ENCODE results near the gene CLUH.

GRCh38 chr17:2718150-2718938, 6.8 kb upstream of the CLUH start:
- TF ChIP-seq CTCF (optimal IDR thresholded peaks at IDR 0.05 in 1 of 3, IDR thresholded peaks at IDR 0.05 in 1 of 3, conservative IDR thresholded peaks at IDR 0.05 in 1 of 3; ENCODE audit: extremely low read depth in 1 of 3, insufficient read depth in 2 of 3, low read length in 3 of 3) (no peak), EZH2 (IDR thresholded peaks at IDR 0.05; ENCODE audit: low read length) (no peak)

All from keratinocyte (primary cell).